ENCODE data around the gene CDC25C.

DNA sequence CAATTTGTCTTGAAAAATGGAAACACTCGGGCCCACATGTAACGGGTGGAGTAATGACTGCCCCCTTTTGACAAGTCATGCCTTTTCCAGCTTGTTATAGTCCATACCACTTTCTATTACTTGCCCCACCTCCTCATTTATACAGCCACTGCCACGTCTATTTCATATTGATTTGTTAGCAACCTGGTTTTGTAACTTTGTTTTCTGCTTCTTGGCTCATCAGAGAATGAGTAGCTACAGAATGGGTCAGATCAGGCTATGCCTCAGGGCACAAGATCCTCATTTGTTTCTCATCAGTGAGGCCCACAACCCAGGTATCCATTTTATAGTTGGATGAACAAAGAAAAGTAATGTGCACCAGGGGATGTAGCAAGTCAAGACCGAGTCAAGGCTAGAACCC lies 58.9 kb downstream of the CDC25C start:
- TF ChIP-seq EZH2 (IDR thresholded peaks at IDR 0.05; ENCODE audit: low read depth), result no peak
- TF ChIP-seq CTCF (conservative IDR thresholded peaks at IDR 0.05), result no peak

All from PC-9 (cell line).